Pancreas (tissue), 10 donors: ENCODE results near the gene FCN1. TPM values are rescaled to one million over a fixed set of nuclear protein-coding genes. Genes with fewer than 3 reads are reported as not detected.
"Not testable (repeated sequence)": the region's sequence is repeated elsewhere in the genome, so short reads cannot be mapped to it uniquely, and the experiment has no call there.

Experiments
- ATAC-seq, 4 donors: fragments of 200-7000 bp; cut with Tn5 transposase; one replicate each; pipeline versions ENCODE4 v1.8.0 to v1.9.1; 2020; ENCODE audit warnings: mild to moderate bottlenecking in 4 of 4, moderate library complexity in 4 of 4
- DNase-seq, 6 donors: peaks; one replicate each; pipeline ENCODE4 v3.0.0-alpha.2; 2020
- FAIRE-seq: peaks from 2 replicates; lab custom pipeline; 2012; peaks lifted over from hg19 to GRCh38; lab: Jason Lieb, UNC
- H3K27ac ChIP-seq, 4 donors: fragments of 200-600 bp; sonication (generic); 1 replicate in 3 of 4; 2 replicates in 1 of 4; pipeline versions ENCODE4 v1.5.0 to v1.8.0; 2020
- H3K27me3 ChIP-seq, 4 donors: fragments of 200-600 bp; one replicate each; pipeline ENCODE4 v1.8.0; 2021
- H3K36me3 ChIP-seq, 3 donors: fragments of 200-600 bp; sonication (generic) in 1 of 3; one replicate each; pipeline versions ENCODE4 v1.5.0 to v1.8.0; 2020 to 2021
- H3K4me1 ChIP-seq, 3 donors: fragments of 200-600 bp; one replicate each; pipeline ENCODE4 v1.8.0; 2021
- H3K4me3 ChIP-seq, 4 donors: fragments of 200-600 bp; sonication (generic) in 2 of 4; one replicate each; pipeline versions ENCODE4 v1.5.0 to v1.8.0; 2020 to 2021
- H3K9me3 ChIP-seq, 4 donors: fragments of 200-600 bp; one replicate each; pipeline ENCODE4 v1.8.0; 2021
- WGBS, 2 donors: extraction: QIAGEN DNeasy Blood & Tissue Kit; methylation state at CpG; one replicate each; pipeline ENCODE4 v1.1.7; 2013; 5-methylcytosine and 5-hydroxymethylcytosine counted together
- intact Hi-C, 3 donors: fragments of 100-400 bp; cut with DNase I; formaldehyde crosslinking; loops; one replicate each; pipeline versions ENCODE4 v1.11.1 to v1.14.2; 2022
- polyA plus RNA-seq, 2 donors: library from polyadenylated mRNA; stranded (reverse); fragments of 200-250 nt; gene quantifications; one replicate each; pipeline ENCODE4 v1.2.3, GENCODE V29; 2013
- total RNA-seq, 6 donors: library from RNA; stranded (reverse); fragmentation: NEBNext Ultra II Directional in 4 of 6; extraction: Animal tissue kit (Norgen Biotek cat#: 25700) in 4 of 6; gene quantifications; one replicate each; pipeline versions ENCODE4 v1.2.1 to v1.2.4, GENCODE V29; 2021 to 2023
- TF ChIP-seq, protein P1 (sequence below), 4 donors: fragments of 200-600 bp; sonication (generic) in 3 of 4; IDR thresholded peaks; one replicate each; pipeline versions ENCODE4 v1.5.0 to v1.8.0; 2021; ENCODE audit warnings: antibody characterized with exemption in 4 of 4
- donor health status: healthy with polysubstance abuse.
- donor health status: DM: no; HTN: no; CAD: no; lungs with moderate emphysema.
- donor health status: DM: no; HTN: no; CAD: no.
- donor health status: control.
- donor health status: control.
- donor health status: Bipolar disorder and iron deficiency.
- donor health status: DM: yes; HTN: yes; CAD: no.
- donor health status: DM: no; HTN: no; CAD: no.
- donor health status: DM: no; HTN: no; CAD: no.
- donor health status: DM: yes; HTN: yes; CAD: no.

FCN1 gene
- total and polyA plus RNA-seq, 8 donors, result 0.32 to 6.2 (median 1.0) TPM

DNA sequence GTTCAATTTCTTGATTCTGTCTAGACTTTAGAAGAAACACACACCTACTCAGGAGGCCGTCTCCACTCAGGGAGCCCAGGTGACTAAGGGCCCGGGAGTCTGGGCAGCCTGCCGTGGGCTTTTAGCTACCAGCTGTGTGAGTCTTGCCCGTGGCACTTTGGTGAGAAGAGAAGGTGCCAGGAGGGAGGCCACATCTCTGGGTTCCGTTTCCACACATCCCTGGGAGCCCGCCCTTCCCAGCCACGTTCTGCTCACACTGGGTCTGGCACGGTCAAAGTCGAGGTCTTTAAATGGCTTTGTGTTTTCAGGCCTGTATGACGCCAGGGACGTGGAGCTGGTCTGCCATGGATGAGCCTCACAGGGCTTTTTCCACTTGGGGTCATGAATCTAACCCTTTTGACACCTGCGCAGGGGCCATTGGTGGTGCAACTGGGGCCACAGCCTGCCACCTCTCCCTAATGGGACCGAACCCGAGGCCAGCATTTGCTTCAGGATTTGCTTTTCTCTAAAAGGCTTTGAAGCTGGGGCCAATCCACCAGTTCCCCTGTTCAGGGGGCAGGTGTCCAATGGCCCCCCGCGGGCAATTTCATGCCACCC lies 54.3 kb downstream of the FCN1 start:
- TF ChIP-seq, protein P1, sequence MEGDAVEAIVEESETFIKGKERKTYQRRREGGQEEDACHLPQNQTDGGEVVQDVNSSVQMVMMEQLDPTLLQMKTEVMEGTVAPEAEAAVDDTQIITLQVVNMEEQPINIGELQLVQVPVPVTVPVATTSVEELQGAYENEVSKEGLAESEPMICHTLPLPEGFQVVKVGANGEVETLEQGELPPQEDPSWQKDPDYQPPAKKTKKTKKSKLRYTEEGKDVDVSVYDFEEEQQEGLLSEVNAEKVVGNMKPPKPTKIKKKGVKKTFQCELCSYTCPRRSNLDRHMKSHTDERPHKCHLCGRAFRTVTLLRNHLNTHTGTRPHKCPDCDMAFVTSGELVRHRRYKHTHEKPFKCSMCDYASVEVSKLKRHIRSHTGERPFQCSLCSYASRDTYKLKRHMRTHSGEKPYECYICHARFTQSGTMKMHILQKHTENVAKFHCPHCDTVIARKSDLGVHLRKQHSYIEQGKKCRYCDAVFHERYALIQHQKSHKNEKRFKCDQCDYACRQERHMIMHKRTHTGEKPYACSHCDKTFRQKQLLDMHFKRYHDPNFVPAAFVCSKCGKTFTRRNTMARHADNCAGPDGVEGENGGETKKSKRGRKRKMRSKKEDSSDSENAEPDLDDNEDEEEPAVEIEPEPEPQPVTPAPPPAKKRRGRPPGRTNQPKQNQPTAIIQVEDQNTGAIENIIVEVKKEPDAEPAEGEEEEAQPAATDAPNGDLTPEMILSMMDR (IDR thresholded peaks at IDR 0.05), result no peak
- Histone ChIP-seq H3K4me1 (no peaks in the 10 kb centered on the region), H3K9me3 (no peaks in the 10 kb centered on the region), H3K27ac (no peak overlapping the region), H3K27me3 (no peaks in the 10 kb centered on the region), H3K36me3 (no peaks in the 10 kb centered on the region), H3K4me3 (no peak overlapping the region)
- ATAC-seq (no peak), DNase-seq (peak in 1 of 6 donors; percentile 4), FAIRE-seq (no peak)
- WGBS, 2 donors, result 75% methylated on average over 16 of the region's 16 CpGs
- intact Hi-C loops, result no loop called here

DNA sequence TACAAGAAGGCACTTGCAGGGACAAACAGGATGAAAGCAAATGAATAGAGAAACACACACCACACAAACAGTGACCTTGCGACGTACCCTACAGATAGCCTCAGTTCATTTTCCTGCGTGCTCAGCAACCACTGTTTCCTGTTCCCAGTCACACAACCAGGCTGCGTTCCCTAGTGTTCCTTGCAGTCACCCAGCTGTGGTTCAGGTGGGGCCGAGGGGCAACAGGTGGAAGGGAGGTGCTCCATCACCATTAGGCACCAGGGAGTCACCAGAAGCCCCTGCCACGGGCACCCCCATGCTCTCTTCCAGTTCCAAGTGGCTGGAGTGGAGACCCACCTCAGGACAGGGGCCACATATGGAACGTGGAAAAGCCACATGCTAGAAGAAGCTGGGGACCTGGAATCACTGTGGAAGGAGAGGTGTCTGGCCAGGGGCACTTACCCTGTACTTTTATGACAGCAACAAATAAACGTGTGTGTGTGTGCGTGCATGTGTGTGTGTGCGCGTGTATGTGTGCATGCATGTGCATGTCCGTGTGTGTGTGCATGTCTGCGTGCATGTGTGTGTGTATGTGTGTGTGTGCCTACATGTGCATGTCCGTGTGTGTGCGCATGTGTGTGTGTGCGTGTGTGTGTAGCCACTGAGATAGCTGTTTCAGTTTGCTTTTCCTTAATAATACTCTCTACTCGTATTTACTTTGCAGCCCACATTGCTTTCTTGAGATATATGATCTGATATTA lies 55.9 kb downstream of the FCN1 start:
- ATAC-seq, result no peak
- intact Hi-C loops, result no loop called here

DNA sequence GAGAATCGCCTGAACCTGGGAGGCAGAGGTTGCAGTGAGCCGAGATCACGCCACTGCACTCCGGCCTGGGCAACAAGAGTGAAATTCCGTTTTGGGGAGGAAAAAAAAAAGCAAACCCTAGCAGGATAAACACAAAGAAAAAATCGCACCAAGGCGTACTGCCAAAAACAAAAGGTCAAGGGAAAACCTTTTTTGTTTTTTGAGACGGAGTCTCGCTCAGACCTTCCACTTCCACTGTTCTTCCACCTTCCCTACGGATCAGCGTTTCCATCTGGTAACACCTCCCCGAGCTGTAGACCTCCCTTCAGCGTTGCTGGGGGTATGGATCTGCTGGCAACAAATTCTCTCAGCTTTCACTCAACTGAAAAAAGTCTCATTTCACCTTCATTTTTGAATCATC lies 57.2 kb downstream of the FCN1 start:
- FAIRE-seq (no peak), DNase-seq (no peak), ATAC-seq (no peak)
- H3K9me3 ChIP-seq, result no peaks in the 10 kb centered on the region
- H3K27me3 ChIP-seq, result no peaks in the 10 kb centered on the region
- intact Hi-C loops, result no loop called here
- no peak overlapping the region for H3K27ac ChIP-seq
- WGBS, 2 donors, result 66 to 78% methylated on average over 13 of the region's 13 CpGs
- H3K4me1 ChIP-seq, result no peaks in the 10 kb centered on the region
- no peak overlapping the region for H3K4me3 ChIP-seq
- TF ChIP-seq, protein P1 (IDR thresholded peaks at IDR 0.05), result no peak
- no peaks in the 10 kb centered on the region for H3K36me3 ChIP-seq

More for the DNA sequence above, 55.9 kb downstream of the FCN1 start:
- Histone ChIP-seq H3K4me3 (no peak overlapping the region), H3K27me3 (no peaks in the 10 kb centered on the region), H3K36me3 (no peaks in the 10 kb centered on the region), H3K27ac (no peak overlapping the region), H3K9me3 (no peaks in the 10 kb centered on the region), H3K4me1 (no peaks in the 10 kb centered on the region)
- WGBS, 2 donors, result 66 to 80% methylated on average over 17 of the region's 17 CpGs
- TF ChIP-seq, protein P1 (IDR thresholded peaks at IDR 0.05), result no peak
- no peak for DNase-seq
- no peak for FAIRE-seq

DNA sequence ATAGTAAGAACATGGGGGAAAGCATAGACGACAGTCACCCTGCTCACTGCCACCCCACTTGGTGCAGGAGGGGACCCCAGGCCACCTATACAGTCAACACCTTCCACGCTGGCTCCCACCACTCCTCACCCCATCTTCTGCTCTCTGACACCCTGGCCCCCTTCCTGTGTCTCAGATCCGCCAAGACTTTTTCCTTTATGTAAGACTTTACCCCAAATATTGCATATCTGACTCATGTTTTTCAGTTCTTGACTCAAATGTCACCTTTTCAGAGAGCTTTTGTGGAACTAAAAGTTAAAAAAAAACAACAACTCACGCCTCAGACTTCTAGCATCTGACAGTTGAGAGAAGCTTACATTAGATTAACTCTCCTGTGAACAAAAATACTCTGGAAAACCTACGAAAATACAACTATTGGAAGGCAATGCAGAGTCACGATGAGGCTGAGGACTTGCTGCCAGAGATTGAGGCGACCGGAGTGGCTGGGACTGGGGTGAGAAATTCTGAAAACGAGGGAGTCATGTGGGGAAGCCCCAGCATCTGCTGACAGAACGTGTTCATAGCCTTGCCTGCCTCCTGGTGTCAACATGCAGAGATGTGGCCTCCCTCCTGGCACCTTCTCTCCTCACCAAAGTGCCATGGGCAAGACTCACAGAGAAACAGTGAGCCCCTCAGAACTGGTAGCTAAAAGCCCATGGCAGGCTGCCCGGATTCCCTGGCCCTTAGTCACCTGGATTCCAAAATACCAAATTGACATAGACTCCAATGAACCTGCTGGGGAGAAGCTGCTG lies 59.5 kb downstream of the FCN1 start:
- no peak for FAIRE-seq
- no peak for ATAC-seq
- no peaks in the 10 kb centered on the region for H3K27me3 ChIP-seq
- TF ChIP-seq, protein P1 (IDR thresholded peaks at IDR 0.05), result no peak
- H3K9me3 ChIP-seq, result no peaks in the 10 kb centered on the region
- intact Hi-C loops, result no loop called here
- no peak overlapping the region for H3K4me3 ChIP-seq
- H3K36me3 ChIP-seq, result no peaks in the 10 kb centered on the region
- H3K4me1 ChIP-seq, result no peaks in the 10 kb centered on the region
- 44 to 58% methylated on average over 11 of the region's 11 CpGs for WGBS, 2 donors
- no peak overlapping the region for H3K27ac ChIP-seq
- no peak for DNase-seq

DNA sequence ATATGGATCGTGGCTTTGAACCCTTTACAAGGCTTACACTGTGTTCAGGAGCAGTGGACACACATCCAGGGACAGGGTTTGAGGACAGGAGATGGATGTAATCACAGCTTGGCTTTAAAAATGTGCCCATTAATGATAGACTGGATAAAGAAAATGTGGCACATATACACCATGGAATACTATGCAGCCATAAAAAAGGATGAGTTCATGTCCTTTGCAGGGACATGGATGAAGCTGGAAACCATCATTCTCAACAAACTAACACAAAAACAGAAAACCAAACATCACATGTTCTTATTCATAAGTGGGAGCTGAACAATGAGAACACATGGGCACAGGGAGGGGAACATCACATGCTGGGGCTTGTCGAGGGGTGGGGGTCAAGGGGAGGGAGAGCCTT lies 60.3 kb downstream of the FCN1 start:
- WGBS, 2 donors, result 84 to 89% methylated on average over 2 of the region's 2 CpGs
- not testable (repeated sequence) for FAIRE-seq, DNase-seq

More for the DNA sequence above, 60.3 kb downstream of the FCN1 start:
- ATAC-seq, H3K27ac ChIP-seq, H3K27me3 ChIP-seq, H3K4me1 ChIP-seq, H3K9me3 ChIP-seq, H3K36me3 ChIP-seq, H3K4me3 ChIP-seq, intact Hi-C loops: not testable (repeated sequence)
